22Rv1 (cell line): Measurements from ENCODE around the gene RNGTT.
"Not testable (repeated sequence)": the region's sequence is repeated elsewhere in the genome, so short reads cannot be mapped to it uniquely, and the experiment has no call there.

Source experiments
- CTCF ChIP-seq: fragments of 450-650 bp; IDR thresholded peaks from 2 replicates; pipeline ENCODE4 v1.5.1; 2017; ENCODE audit warnings: mild to moderate bottlenecking
- ZFX ChIP-seq: fragments of 450-650 bp; IDR thresholded peaks from 2 replicates; pipeline ENCODE4 v1.6.1; 2017; ENCODE audit warnings: antibody characterized with exemption, borderline replicate concordance

GRCh38 chr6:88726409-88726808 is 237.0 kb downstream of the RNGTT start:
- not testable (repeated sequence) for TF ChIP-seq CTCF, ZFX
